Measurements from ENCODE around the gene ZNF732. TPM values are rescaled to one million over a fixed set of nuclear protein-coding genes. Genes with fewer than 3 reads are reported as not detected.
A peak's percentile ranks its signal among the peaks of the same experiment; 100 is the strongest.

The ZNF732 gene
- total RNA-seq, 4 donors from 2014 or later = not detected

- Histone ChIP-seq H3K27ac (no peak overlapping the region), H3K9me3 (no peaks in the 10 kb centered on the region), H3K36me3 (no peaks in the 10 kb centered on the region), H3K4me1 (no peaks in the 10 kb centered on the region), H3K4me3 (no peak overlapping the region), H3K27me3 (peaks cover 0 to 33% (median 10%) of the 10 kb centered on the region in 3 donors)
- in situ Hi-C loops (cut with MboI; ENCODE audit: low sequenced_read_pairs in 4 of 4) (no loop called here), intact Hi-C loops (cut with DNase I; ENCODE audit: low total_unique reads) (no loop called here)
- no peak for TF ChIP-seq CTCF (IDR thresholded peaks at IDR 0.05 in 4 of 5, conservative IDR thresholded peaks at IDR 0.05 in 1 of 5)
- TF ChIP-seq POLR2A (IDR thresholded peaks at IDR 0.05) = no peak
- ATAC-seq = no peak
- no peak for DNase-seq
These were observed 2.9 kb downstream of the ZNF732 start for GRCh38 chr4:302381-302780.

DNA sequence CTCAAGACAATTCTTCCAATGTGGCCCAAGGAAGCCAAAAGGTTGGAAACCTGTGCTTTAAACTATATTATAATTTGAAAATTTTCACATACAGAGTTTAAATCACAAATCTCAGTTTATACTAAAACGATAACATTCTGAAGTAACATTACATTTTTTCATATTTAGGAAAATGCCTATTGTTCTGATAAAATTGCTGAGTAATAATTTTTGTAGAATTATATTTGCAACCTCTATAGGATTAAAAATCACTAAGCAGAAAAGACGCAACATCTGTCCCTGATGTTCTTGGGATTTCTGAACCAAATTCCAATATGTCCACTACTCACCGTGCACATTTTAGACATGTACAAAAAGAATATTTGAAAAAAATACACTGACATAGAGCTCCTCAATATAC is 10.5 kb downstream of the ZNF732 start:
- Histone ChIP-seq H3K9me3 (no peaks in the 10 kb centered on the region), H3K27ac (no peak overlapping the region), H3K4me3 (no peak overlapping the region), H3K36me3 (no peaks in the 10 kb centered on the region), H3K27me3 (no peaks in the 10 kb centered on the region), H3K4me1 (no peaks in the 10 kb centered on the region)
- in situ Hi-C loops (cut with MboI; ENCODE audit: low sequenced_read_pairs in 4 of 4) (no loop called here), intact Hi-C loops (cut with DNase I; ENCODE audit: low total_unique reads) (no loop called here)
- no peak for TF ChIP-seq CTCF (IDR thresholded peaks at IDR 0.05 in 4 of 5, conservative IDR thresholded peaks at IDR 0.05 in 1 of 5)
- ATAC-seq = no peak
- DNase-seq = no peak

DNA sequence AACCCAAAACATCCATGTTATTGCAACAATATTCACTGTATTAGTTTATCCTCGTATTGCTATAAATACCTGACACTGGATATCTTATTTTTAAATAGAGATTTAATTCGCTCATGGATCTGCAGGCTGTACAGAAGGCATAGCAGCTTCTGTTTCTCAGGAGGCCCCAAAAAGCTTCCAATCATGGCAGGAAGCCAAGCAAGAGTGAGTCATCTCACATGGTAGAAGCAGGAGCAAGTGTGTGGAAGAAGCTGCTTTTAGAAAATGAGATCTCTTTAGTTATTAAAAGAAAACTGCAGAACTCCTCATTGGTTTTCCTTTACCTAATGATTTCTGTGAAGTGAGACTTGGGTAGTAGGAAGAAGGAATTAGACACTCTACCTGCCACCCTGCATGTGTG is 16.4 kb downstream of the ZNF732 start:
- in situ Hi-C loops (cut with MboI; ENCODE audit: low sequenced_read_pairs in 4 of 4) = no loop called here
- DNase-seq (no peak), ATAC-seq (no peak)
- Histone ChIP-seq H3K9me3 (no peaks in the 10 kb centered on the region), H3K27ac (no peak overlapping the region), H3K27me3 (no peaks in the 10 kb centered on the region), H3K4me3 (no peak overlapping the region), H3K36me3 (no peaks in the 10 kb centered on the region), H3K4me1 (no peaks in the 10 kb centered on the region)
- intact Hi-C loops (cut with DNase I; ENCODE audit: low total_unique reads) = no loop called here
- TF ChIP-seq POLR2A (IDR thresholded peaks at IDR 0.05) (no peak), CTCF (IDR thresholded peaks at IDR 0.05 in 4 of 5, conservative IDR thresholded peaks at IDR 0.05 in 1 of 5) (no peak)

- Histone ChIP-seq H3K4me1 (no peaks in the 10 kb centered on the region), H3K27me3 (no peaks in the 10 kb centered on the region), H3K9me3 (peaks cover 9 to 55% (median 18%) of the 10 kb centered on the region in 3 donors), H3K36me3 (peaks cover 0 to 4% of the 10 kb centered on the region in 2 donors), H3K27ac (no peak overlapping the region), H3K4me3 (peak overlapping the region in 1 of 4 donors; percentile 30)
- DNase-seq (no peak), ATAC-seq (no peak)
- intact Hi-C loops (cut with DNase I; ENCODE audit: low total_unique reads) = no loop called here
- in situ Hi-C loops (cut with MboI; ENCODE audit: low sequenced_read_pairs in 4 of 4) = no loop called here
- TF ChIP-seq CTCF (IDR thresholded peaks at IDR 0.05 in 4 of 5, conservative IDR thresholded peaks at IDR 0.05 in 1 of 5) = no peak
- no peak for TF ChIP-seq POLR2A (IDR thresholded peaks at IDR 0.05)
These were observed 31.8 kb downstream of the ZNF732 start for GRCh38 chr4:273309-274017.
